DND-41 (cell line): ENCODE measurements around the gene CLEC4E.

Source experiments
- CTCF ChIP-seq: IDR thresholded peaks from 2 replicates; pipeline ENCODE4 v1.5.1; 2012; ENCODE audit warnings: borderline replicate concordance, low read length, moderate library complexity, mild to moderate bottlenecking; ENCODE audit not compliant: poor library complexity, severe bottlenecking; ENCODE audit errors: extremely low read depth
- EZH2 ChIP-seq: IDR thresholded peaks from 3 replicates; pipeline ENCODE4 v1.6.1; 2012; ENCODE audit warnings: borderline replicate concordance, low read depth, mild to moderate bottlenecking, moderate library complexity, low read length, inconsistent platforms; ENCODE audit not compliant: severe bottlenecking

- TF ChIP-seq CTCF (no peak), EZH2 (no peak)
Observed at GRCh38 chr12:8491646-8492530, 48.8 kb downstream of the CLEC4E start.
